SU-DHL-6 (cell line): ENCODE data around the gene CD47.
A peak's percentile ranks its signal among the peaks of the same experiment; 100 is the strongest.

Experiments used
- H2AFZ ChIP-seq: fragments of 200-600 bp; sonication (generic); 2 replicates; pipeline ENCODE4 v1.6.1; 2014; ENCODE audit warnings: low read depth, mild to moderate bottlenecking, moderate library complexity, mixed read lengths, antibody characterized with exemption, low read length; ENCODE audit not compliant: severe bottlenecking
- H3F3A ChIP-seq: fragments of 200-600 bp; shearing (Covaris generic); 2 replicates; pipeline ENCODE4 v1.6.0; 2016; ENCODE audit warnings: antibody characterized with exemption, mild to moderate bottlenecking; ENCODE audit not compliant: insufficient read depth
- H3K27ac ChIP-seq: fragments of 200-600 bp; sonication (generic); 2 replicates; pipeline ENCODE4 v1.5.1; 2016; ENCODE audit warnings: low read depth, mild to moderate bottlenecking, low read length, moderate library complexity, mixed read lengths
- H3K27me3 ChIP-seq: fragments of 200-600 bp; sonication (generic), shearing (Covaris generic); 2 replicates; pipeline ENCODE4 v1.6.0; 2014; ENCODE audit warnings: mild to moderate bottlenecking, low read length
- H3K36me3 ChIP-seq: fragments of 200-600 bp; sonication (generic); 2 replicates; pipeline ENCODE4 v1.6.1; 2014; ENCODE audit warnings: mild to moderate bottlenecking, low read length, mixed read lengths
- H3K4me2 ChIP-seq: fragments of 300-600, 200-600 bp; shearing (Covaris generic), sonication (generic); 2 replicates; pipeline ENCODE4 v1.6.0; 2014; ENCODE audit warnings: low read length, low read depth, mild to moderate bottlenecking; ENCODE audit not compliant: poor library complexity, severe bottlenecking
- H3K4me3 ChIP-seq: fragments of 200-600 bp; sonication (generic); 2 replicates; pipeline ENCODE4 v1.5.1; 2014; ENCODE audit warnings: antibody characterized with exemption, low read length, mild to moderate bottlenecking, mixed read lengths; ENCODE audit not compliant: insufficient read depth, poor library complexity, severe bottlenecking
- H3K79me2 ChIP-seq: fragments of 200-600 bp; sonication (generic); 2 replicates; pipeline ENCODE4 v1.6.1; 2014; ENCODE audit warnings: mild to moderate bottlenecking, low read length, moderate library complexity; ENCODE audit not compliant: insufficient read depth
- H3K9ac ChIP-seq: fragments of 200-600 bp; sonication (generic); 2 replicates; pipeline ENCODE4 v1.7.0; 2014; ENCODE audit warnings: mild to moderate bottlenecking, low read length
- H3K9me2 ChIP-seq: fragments of 200-600 bp; sonication (generic); replicated peaks from 2 replicates; pipeline ENCODE4 v1.6.1; 2014; ENCODE audit warnings: low read length; ENCODE audit not compliant: insufficient read depth
- H3K9me3 ChIP-seq: fragments of 200-600 bp; sonication (generic); 2 replicates; pipeline ENCODE4 v1.6.1; 2014; ENCODE audit warnings: low read length, mixed read lengths; ENCODE audit not compliant: insufficient read depth
- H4K20me1 ChIP-seq: fragments of 200-600 bp; sonication (generic); 2 replicates; pipeline ENCODE4 v1.6.1; 2014; ENCODE audit warnings: low read depth, mild to moderate bottlenecking, antibody characterized with exemption, low read length, moderate library complexity, mixed read lengths
- EZH2phosphoT487 ChIP-seq: fragments of 200-600 bp; sonication (generic), shearing (Covaris generic); conservative IDR thresholded peaks from 2 replicates; pipeline ENCODE4 v1.6.1; 2018; ENCODE audit warnings: mild to moderate bottlenecking, antibody characterized with exemption, low read length, moderate library complexity, mixed read lengths
- TF ChIP-seq, protein P1 (sequence below): fragments of 200-600 bp; sonication (generic); IDR thresholded peaks from one replicate; pipeline ENCODE4 v1.5.1; 2017; ENCODE audit warnings: antibody characterized with exemption, mild to moderate bottlenecking, low read length, moderate library complexity; ENCODE audit not compliant: insufficient read depth, poor library complexity, severe bottlenecking

Gene CD47

DNA sequence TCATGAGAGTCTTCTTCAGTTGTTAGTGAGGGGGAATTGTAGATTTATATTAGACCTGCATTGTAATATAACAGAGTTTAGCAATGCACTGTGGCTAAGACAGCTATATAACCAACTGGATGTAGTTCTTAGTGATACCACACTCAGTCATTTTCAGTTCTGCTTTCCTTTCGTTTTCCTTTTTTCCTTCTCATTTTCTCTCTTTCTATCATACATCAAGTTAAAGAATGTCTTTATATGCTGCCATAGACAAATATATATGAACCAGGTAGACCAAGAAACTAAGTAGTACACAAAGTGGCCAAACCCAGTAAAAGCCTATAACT, 43.7 kb upstream of the CD47 start:
- peak overlapping the region; percentile 28 for H3K4me2 ChIP-seq
- H3K4me3 ChIP-seq, result no peak overlapping the region
- no peak overlapping the region for H2AFZ ChIP-seq
- no peak overlapping the region for H3K27ac ChIP-seq
- H3K36me3 ChIP-seq, result peaks cover 11% of the 10 kb centered on the region; the same call in 1 of the 2 replicates
- no peak for TF ChIP-seq EZH2phosphoT487
- TF ChIP-seq, protein P1, sequence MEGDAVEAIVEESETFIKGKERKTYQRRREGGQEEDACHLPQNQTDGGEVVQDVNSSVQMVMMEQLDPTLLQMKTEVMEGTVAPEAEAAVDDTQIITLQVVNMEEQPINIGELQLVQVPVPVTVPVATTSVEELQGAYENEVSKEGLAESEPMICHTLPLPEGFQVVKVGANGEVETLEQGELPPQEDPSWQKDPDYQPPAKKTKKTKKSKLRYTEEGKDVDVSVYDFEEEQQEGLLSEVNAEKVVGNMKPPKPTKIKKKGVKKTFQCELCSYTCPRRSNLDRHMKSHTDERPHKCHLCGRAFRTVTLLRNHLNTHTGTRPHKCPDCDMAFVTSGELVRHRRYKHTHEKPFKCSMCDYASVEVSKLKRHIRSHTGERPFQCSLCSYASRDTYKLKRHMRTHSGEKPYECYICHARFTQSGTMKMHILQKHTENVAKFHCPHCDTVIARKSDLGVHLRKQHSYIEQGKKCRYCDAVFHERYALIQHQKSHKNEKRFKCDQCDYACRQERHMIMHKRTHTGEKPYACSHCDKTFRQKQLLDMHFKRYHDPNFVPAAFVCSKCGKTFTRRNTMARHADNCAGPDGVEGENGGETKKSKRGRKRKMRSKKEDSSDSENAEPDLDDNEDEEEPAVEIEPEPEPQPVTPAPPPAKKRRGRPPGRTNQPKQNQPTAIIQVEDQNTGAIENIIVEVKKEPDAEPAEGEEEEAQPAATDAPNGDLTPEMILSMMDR, result no peak
- H3F3A ChIP-seq, result no peaks in the 10 kb centered on the region
- no peak overlapping the region for H3K9ac ChIP-seq
- no peaks in the 10 kb centered on the region for H4K20me1 ChIP-seq
- no peaks in the 10 kb centered on the region for H3K9me3 ChIP-seq
- H3K79me2 ChIP-seq, result peaks cover 20% of the 10 kb centered on the region; the same call in 1 of the 2 replicates
- H3K27me3 ChIP-seq, result no peaks in the 10 kb centered on the region
- no peaks in the 10 kb centered on the region for H3K9me2 ChIP-seq

DNA sequence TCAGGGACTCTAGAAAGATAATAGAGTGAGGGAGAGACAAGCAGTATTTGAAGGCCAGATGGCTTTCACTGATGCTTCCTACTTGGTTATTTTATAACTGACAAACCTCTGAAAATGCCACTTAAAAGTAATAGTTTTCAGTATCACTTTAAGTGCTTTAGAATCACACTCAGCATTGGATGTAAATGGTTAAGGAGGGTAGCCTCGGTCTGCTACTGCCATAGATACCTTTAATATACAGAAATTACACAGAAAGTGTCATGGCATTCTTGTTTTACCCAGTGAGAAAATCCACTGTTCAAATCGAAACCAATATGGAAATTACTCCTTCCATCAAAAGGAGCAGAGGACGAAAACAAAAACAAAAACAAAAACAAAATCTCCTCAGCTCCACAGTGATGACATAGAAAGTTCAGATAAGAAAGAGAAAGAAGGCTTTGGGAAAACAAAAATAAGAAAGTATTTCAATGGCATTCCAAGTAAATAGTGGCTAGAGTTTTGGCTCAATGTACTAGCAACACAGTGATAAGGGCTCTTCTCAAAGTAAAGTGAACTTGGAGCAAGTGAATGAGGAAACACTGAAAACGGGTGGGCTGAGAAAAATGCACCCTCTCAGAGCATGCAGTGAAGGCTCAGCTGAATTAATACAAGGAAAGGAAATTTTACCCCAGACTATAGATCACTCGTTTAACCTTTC, 43.2 kb upstream of the CD47 start:
- Histone ChIP-seq H3K27me3 (no peaks in the 10 kb centered on the region), H3K79me2 (peaks cover 20% of the 10 kb centered on the region; the same call in 1 of the 2 replicates), H2AFZ (no peak overlapping the region), H4K20me1 (no peaks in the 10 kb centered on the region), H3K9me3 (no peaks in the 10 kb centered on the region), H3K4me2 (peak overlapping the region; percentile 28), H3K36me3 (peaks cover 11% of the 10 kb centered on the region; the same call in 1 of the 2 replicates), H3K27ac (no peak overlapping the region), H3K9ac (no peak overlapping the region), H3K4me3 (no peak overlapping the region), H3K9me2 (no peaks in the 10 kb centered on the region), H3F3A (no peaks in the 10 kb centered on the region)
- TF ChIP-seq, protein P1, result no peak
- no peak for TF ChIP-seq EZH2phosphoT487

DNA sequence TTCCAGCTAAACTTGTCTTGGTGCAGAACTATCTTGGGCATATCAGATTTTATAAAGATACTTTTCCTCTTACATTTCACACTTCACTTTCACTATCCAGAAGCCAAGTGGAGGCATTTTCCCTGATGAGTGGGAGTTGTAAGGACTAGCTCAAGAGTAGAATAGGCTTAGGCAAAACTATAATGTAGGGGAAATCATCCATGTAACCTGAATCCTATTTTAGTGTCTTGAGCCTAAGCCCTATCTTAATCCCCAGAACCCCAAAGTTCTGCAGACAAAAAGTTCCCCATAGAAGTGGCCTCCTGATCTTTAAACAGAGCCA, 42.2 kb upstream of the CD47 start:
- Histone ChIP-seq H3K36me3 (peaks cover 11% of the 10 kb centered on the region; the same call in 1 of the 2 replicates), H2AFZ (no peak overlapping the region), H3K27me3 (no peaks in the 10 kb centered on the region), H4K20me1 (no peaks in the 10 kb centered on the region), H3K79me2 (peaks cover 20% of the 10 kb centered on the region; the same call in 1 of the 2 replicates), H3K9ac (no peak overlapping the region), H3K4me3 (no peak overlapping the region), H3K27ac (no peak overlapping the region), H3K9me3 (no peaks in the 10 kb centered on the region), H3K9me2 (no peaks in the 10 kb centered on the region), H3K4me2 (peak overlapping the region; percentile 28), H3F3A (no peaks in the 10 kb centered on the region)
- TF ChIP-seq EZH2phosphoT487, result no peak
- TF ChIP-seq, protein P1, result no peak
